Hepatic stellate cell (primary cell): Measurements from ENCODE around the gene INO80D.
"Not testable (repeated sequence)": the region's sequence is repeated elsewhere in the genome, so short reads cannot be mapped to it uniquely, and the experiment has no call there.

Experiments used
- DNase-seq: peaks from one replicate; pipeline ENCODE4 v3.0.0; 2011; ENCODE audit warnings: low spot score

The INO80D gene

DNA sequence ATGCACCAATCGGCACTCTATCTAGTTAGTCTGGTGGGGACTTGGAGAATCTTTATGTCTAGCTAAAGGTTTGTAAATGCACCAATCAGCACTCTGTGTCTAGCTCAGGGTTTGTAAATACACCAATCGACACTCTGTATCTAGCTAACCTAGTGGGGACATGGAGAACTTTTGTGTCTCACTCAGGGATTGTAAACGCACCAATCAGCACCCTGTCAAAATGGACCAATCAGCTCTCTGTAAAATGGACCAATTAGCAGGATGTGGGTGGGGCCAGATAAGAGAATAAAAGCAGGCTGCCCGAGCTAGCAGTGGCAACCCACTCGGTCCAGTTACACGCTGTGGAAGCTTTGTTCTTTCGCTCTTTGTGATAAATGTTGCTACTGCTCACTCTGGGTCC, 108.3 kb downstream of the INO80D start:
- DNase-seq = not testable (repeated sequence)

DNA sequence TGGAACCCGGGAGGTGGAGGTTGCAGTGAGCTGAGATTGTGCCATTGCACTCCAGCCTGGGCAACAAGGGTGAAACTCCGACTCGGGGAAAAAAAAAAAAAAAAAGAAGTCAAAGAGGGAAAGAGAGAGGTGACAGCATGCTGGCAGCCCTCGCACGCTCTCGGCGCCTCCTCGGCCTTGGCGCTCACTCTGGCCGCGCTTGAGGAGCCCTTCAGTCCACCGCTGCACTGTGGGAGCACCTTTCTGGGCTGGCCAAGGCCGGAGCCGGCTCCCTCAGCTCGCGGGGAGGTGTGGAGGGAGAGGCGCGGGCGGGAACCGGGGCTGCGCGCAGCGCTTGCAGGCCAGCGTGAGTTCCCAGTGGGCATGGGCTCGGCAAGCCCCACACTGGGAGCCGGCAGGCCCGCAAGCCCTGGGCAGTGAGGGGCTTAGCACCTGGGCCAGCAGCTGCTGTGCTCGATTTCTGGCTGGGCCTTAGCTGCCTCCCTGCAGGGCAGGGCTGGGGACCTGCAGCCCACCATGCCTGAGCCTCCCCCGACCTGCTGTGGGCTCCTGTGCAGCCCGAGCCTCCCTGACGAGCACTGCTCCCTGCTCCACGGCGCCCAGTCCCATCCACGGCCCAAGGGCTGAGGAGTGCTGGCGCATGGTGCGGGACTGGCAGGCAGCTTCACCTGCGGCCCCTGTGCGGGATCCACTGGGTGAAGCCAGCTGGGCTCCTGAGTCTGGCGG, 108.9 kb downstream of the INO80D start:
- DNase-seq = not testable (repeated sequence)

DNA sequence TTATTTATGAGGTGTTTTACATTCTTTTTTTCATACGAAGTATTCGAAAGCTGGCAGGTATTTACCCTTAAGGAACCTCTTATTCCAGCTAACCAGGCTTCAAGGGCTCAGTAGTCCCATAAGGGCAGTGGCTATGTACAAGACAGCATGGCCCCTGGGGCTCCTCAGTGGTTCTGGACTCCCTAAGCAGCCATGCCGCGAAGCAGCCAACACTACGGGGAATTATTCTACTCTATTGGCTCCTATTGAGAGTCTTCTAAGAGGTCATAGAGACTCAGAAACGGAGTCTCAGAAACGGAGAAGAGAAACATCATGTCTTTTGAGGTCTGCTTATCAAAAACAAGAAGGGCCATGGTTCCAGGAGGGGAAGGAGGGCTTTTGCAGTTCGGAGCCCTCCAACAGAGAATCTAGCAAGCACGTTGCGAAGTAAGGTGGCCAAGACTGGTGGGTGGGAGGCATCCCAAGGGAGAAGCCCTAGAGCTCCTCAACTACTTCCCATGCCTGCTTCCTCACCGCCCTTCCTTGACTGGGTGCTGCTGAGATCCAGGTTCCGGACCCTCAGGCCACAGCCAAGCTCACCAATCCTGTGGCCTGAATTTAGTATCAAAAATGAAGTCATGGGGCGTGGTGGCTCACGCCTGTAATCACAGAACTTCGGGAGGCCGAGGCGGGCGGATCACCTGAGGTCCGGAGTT, 109.7 kb downstream of the INO80D start:
- no peak for DNase-seq

DNA sequence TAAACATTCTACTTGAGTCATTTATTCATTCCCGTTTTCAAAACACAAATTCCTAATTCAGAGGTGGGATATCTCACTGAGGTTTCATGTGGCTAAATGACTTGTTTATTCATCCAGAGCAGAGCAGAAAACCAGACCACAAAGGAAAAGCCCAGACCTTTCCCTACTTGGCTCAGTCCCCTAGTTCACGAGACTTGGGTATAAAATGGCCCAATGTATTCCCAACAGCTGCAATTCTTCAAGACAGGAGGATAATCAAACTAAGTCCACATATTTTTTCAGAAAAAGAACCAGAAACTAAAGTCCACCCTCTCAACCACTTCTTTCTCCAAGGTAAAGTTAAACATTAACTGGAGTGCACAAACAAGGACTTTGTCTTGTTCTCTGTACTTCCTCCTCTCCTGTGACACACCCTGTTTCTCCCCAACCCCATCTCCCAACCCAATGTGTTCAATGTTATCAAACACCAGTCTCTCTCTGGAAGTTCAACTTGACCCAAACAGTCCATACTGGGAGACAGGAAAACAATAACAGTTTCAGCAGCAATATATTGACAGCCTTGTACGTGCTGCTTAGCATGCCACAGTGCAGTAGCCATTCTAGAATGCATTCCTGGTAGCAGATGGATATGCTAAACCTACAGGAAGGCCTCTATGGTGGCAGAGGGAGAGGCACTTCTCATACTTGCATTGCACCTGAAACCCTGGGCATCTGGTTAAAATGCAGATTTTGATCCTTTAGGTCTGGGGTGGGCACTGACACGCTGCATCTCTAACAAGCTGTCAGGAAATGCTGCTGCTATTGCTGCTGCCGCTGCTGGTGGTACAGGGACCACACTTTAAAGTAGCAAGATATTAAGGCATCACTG, 110.7 kb downstream of the INO80D start:
- no peak for DNase-seq

DNA sequence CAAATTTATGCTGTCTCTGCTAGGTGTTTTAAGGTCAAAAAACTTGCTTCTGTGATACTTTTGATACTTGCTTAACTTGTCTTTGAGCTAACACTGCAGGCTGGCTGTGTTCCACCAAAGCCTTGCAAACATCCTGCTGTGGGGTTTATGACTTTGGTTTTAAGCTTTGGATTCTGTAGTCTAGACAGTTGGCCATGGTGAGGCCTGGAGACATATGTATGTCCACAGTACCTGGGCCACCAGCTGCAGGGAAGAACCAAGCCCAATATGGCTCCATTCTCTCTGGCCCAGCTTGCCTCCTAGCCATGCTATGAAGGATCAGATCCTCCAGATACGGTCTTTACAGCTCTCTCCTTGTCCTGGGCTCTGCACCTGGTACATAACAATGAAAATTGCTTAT, 113.9 kb downstream of the INO80D start:
- no peak for DNase-seq

DNA sequence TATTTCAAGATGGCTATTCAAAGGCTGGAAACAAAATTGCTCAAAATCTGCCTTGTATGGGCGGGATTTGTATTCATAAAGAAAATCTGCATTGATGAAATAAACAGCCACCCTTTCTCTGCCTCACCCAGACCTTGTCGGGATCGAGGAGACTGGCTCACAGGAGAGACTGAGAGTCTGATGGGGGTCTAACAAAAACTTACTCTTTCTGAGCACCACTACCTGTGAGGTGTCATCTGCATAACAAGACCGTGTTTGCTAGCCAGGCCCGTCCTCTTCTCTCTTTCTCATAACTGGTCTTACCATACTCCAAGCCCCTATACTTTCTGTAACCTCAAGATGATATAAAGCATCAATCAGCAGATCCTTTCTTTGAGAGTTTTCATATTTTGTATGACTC, 115.6 kb downstream of the INO80D start:
- no peak for DNase-seq

DNA sequence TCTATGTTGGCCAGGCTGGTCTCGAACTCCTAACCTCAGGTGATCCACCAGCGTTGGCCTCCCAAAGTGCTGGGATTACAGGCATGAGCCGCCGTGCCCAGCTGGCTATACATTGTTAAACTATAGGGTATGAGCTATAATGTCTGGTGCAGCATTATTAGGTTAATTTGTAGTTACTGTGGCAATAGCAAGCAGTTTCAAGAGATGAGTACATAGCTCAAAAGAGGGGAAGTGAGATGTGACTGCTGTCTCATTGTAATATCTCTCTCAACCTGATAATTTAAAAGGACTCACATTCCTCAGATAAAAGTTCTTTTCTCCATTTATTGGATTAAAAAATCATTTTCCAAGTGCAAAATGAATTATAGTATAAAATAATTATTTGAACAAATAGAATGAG, 116.4 kb downstream of the INO80D start:
- DNase-seq = no peak

DNA sequence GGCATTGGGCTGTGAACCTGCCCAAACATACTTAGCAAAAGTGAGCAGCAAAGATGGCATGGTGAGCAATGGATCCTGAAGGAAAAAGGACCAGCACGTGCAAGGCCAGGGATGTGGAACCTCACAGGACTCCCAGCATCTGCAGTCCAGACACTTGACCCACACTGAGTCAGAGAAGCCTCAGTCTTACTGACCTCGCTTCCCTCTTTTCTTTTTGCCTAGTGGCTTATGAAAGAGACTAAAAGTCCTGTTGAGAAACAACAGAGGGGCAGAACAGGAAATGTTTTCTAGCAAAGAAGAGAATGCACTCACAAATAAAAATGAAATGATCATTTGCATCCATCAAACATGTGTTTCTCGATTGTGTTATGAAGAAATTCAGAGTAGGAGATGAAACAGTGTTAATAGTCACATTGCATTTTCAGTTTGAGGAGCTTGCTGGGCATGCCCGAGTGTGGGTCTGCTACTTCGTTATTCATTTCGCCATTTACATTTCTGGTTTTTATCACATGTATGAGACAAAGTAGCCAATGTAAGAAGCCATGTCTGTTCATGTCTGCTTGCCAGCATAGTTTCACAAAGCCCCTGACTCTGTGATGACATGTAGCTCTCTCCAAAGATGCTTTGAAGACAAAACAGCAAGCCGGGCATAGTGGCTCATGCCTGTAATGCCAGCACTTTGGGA, 118.4 kb downstream of the INO80D start:
- no peak for DNase-seq

DNA sequence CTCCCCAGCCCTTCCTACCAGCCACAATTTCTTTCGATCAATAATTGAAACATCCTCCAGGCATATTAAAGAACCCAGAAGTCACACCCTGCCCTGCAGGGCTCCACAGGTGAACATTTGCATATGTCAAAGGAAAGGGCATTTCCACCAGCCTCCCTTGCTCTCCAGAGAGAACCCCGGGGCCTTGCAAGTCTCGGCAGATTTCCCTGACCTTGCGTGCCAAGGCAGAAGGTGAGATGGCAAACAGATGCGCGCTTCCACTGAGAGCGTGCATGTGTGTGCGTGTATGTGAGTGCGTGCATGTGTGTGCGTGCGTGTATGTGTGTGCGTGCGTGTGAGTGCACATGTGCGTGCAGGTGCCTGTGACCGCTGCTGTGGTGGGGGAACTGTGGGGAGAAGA, 120.3 kb downstream of the INO80D start:
- DNase-seq = no peak

DNA sequence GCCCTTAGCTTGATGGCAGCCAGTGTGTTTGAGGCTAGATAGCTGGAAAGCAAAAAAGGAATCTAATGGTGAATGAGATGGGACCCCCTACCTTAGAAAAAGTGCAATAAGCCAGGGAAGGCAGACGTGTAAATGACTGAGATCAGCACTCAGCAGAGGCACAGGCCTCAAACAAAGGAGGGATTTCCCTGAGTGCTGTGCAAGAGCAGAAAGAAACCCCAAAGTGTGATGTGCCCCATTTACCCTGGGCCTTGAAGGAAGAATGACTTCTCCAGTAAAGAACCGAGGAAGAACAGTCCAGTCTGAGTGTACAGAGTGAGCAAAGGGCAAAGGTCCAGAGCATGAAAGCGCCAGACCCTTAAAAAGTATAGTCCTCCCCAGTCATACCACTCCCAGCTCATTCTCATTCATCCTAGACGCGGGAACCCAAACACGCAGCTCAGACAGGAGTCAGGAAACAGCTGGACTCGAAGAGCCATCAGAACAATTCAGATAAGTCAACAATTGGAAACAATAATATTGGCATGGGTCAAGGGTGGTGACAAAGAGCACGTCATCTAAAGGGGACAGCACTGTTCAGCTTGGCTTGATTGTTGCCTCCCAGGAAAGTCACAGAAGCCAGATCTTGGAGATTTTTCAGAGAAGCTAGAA, 121.7 kb downstream of the INO80D start:
- no peak for DNase-seq

DNA sequence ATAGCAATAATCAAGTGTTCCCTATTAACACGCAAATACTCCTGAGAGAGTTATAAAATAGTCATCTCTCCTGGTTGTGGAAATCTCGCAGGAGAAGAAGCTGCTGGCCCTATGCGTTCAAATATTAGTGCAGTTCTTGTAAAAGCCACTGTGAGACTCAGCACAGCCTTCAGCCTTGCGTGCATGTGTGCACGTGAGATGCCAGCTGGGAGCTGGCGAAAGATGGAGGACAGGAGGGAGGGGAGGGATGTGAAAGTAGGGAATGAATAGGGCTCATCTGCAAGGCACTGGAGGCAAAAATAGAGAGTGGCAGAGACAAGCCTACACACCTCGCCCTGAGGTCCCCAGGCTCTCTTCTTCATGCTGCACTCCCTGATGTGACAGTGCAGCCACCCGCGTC, 126.5 kb downstream of the INO80D start:
- DNase-seq = no peak

DNA sequence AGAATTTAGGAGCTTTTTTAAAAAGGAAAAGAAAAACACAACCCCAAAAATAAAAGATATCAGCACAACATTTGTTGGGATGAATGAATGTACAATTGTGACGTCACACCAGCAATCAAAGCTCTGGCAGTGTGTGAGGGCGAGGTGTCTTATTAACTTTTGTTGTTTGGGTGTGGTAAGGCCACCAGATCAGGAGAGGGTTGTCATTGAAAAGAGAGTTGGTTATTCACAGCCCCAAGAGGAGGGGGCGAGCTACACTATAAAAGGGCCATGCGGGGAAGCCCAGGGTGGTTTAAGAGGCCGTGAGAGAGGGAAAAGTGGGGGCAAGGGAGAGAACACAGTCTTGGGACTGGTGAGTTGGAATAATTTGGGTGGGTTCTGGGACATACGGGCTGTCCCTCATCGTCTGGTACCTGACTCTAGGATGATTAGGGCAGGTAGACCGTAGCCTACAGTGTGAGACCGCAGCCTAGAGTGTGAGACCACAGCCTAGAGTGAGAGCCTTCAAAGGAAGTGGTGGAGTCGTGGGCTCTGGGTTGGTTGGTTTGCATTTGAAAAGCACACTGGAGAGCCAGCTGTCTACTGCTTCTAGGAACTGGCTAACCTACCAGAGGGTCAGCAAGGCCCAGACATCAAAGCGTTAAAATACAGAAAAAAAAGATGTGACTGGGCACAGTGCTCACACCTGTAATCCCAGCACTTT, 128.4 kb downstream of the INO80D start:
- no peak for DNase-seq

DNA sequence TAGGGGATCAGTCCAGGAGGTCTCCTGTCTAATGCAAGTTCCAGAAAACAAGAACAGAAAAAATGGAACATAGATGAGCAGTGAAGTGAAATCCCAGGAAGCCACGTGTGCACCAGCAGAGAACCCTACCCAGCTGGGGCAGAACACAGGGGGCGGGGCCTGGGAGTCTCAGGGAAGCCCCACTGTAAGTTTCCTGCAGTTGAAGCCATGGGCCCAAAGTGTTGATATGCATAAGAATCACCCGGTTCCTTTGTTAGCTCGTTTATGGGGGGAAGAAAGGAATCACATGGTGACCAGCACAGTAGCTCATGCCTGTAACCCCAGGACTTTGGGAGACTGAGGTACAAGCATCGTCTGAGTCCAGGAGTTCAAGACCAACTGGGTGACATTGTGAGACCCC, 131.3 kb downstream of the INO80D start:
- no peak for DNase-seq

DNA sequence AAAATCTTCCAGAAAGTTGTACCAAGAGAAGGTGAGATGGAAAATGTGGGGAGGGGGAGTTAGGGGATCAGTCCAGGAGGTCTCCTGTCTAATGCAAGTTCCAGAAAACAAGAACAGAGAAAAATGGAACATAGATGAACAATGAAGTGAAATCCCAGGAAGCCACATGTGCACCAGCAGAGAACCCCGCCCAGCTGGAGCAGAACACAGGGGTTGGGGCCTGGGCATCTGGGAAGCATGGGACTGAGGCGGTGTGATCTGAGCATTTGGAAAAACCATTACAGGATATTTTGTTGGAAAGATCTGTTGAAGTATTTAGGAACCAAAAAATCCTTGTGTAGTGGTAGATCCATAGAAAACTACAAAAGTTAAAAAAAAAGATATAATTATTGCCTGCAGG, 133.7 kb downstream of the INO80D start:
- no peak for DNase-seq

DNA sequence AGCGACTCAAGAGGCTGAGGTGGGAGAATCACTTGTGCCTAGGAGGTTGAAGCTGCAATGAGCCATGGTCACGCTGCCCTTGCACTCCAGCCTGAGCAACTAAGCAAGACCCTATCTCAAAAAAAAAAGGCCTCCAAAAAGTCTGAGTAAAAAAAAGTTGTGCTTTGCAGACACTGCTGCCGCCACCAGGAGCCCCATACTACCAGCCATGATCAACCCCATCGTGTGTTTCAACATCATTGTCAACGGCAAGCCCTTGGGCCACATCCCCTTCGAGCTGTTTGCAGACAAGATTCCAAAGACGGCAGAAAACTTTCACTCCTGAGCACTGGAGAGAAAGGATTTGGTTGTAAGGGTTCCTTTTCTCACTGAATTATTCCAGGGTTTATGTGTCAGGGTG, 137.1 kb downstream of the INO80D start:
- DNase-seq = no peak

DNA sequence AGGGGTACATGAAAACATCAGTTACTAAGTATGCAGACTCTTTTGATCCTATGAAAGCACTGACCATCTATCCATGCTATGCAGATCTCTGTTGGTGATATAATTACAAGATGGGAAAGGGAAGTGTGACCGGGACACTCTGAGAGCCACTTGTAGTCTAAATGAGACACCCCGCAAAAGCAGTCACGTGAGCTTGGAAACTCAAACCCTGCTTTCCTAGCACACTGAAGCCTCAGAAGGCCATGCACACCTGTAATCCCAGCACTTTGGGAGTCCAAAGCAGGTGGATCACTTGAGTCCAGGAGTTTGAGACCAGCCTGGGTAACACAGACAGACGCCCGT, 137.5 kb downstream of the INO80D start:
- DNase-seq = no peak

DNA sequence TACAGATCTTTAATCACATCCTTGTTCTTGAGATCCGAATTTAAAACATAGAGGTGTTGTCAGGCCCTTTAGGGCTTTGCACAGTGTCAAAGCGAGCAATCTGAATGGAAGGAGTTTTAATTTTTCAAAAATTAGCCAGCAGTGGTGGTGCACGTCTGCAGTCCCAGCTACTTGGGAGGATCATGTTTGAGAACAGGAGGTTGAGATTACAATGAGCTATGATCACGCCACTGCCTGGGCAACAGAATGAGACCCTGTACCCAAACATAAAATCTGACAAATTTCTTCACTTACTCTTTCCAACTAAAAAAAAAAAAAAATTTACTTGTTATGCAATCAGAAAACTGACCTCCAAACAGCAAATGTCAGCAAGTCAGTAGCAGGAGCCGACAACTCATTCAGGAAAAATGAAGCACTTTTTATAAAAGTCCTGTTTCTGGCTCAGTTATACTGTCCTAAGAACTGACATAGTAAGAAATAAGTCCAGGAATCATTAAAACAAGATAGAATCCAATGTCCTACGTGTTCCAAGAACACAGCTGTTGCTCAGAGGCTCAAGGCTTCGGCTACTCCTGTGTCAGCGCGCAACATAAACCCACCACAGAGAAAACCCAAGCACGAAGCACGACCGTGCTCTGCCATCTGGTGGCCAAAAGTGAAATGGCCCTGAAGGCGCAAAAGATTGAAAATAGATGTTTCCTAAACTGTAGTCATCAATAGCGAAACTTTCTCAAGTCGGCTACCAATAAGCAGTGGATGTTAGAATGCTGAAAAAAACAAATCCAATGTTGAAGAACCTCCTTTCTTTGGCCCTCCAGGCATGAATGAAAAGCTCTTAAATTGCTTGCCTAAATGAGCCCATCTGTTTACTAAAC, 138.1 kb downstream of the INO80D start:
- DNase-seq = peak; percentile 79

DNA sequence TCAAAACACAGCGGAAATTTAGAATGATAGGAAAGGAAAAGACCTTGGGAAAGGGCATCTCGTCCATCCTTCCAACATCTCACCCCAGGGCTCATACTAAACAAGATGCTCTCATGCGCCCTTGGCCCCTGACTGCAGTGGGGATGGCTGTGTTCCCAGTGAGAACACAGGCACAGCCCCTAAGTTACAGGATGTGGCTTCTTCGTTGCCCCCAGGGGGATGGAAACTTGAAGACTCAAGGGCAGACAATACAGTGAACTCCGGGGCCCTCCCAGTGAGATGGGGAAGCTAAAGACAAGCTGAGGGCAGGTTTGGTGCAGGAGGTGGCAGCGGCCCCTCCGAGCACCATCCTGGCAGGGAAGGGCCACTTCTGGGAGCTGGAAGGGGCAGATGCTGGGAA, 139.7 kb downstream of the INO80D start:
- DNase-seq = no peak
